Measurements from ENCODE around the gene MYO1D. TPM values are rescaled to one million over a fixed set of nuclear protein-coding genes. Genes with fewer than 3 reads are reported as not detected.

Gene MYO1D
- total and polyA plus RNA-seq, 7 donors, result 6.2 to 184 (median 21.6) TPM

GRCh38 chr17:32636598-32637218, 240.2 kb downstream of the MYO1D start:
- Histone ChIP-seq H3K9me3 (no peaks in the 10 kb centered on the region), H3K27ac (no peak overlapping the region), H3K4me3 (no peak overlapping the region), H3K36me3 (no peaks in the 10 kb centered on the region), H3K27me3 (no peaks in the 10 kb centered on the region), H3K4me1 (no peaks in the 10 kb centered on the region)
- TF ChIP-seq POLR2AphosphoS5 (IDR thresholded peaks at IDR 0.05) (no peak), EP300 (IDR thresholded peaks at IDR 0.05) (no peak), POLR2A (IDR thresholded peaks at IDR 0.05) (no peak)
- TF ChIP-seq, protein P1, sequence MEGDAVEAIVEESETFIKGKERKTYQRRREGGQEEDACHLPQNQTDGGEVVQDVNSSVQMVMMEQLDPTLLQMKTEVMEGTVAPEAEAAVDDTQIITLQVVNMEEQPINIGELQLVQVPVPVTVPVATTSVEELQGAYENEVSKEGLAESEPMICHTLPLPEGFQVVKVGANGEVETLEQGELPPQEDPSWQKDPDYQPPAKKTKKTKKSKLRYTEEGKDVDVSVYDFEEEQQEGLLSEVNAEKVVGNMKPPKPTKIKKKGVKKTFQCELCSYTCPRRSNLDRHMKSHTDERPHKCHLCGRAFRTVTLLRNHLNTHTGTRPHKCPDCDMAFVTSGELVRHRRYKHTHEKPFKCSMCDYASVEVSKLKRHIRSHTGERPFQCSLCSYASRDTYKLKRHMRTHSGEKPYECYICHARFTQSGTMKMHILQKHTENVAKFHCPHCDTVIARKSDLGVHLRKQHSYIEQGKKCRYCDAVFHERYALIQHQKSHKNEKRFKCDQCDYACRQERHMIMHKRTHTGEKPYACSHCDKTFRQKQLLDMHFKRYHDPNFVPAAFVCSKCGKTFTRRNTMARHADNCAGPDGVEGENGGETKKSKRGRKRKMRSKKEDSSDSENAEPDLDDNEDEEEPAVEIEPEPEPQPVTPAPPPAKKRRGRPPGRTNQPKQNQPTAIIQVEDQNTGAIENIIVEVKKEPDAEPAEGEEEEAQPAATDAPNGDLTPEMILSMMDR (IDR thresholded peaks at IDR 0.05), result no peak
- 73 to 88% methylated on average over 5 of the region's 5 CpGs for WGBS, 2 donors
- no peak for DNase-seq
- intact Hi-C loops (cut with DNase I), result no loop called here

- H3K36me3 ChIP-seq, result no peaks in the 10 kb centered on the region
- H3K27ac ChIP-seq, result no peak overlapping the region
- WGBS, 2 donors, result 85 to 92% methylated on average over 3 of the region's 3 CpGs
Measured at GRCh38 chr17:32634167-32634566, 242.8 kb downstream of the MYO1D start.

DNA sequence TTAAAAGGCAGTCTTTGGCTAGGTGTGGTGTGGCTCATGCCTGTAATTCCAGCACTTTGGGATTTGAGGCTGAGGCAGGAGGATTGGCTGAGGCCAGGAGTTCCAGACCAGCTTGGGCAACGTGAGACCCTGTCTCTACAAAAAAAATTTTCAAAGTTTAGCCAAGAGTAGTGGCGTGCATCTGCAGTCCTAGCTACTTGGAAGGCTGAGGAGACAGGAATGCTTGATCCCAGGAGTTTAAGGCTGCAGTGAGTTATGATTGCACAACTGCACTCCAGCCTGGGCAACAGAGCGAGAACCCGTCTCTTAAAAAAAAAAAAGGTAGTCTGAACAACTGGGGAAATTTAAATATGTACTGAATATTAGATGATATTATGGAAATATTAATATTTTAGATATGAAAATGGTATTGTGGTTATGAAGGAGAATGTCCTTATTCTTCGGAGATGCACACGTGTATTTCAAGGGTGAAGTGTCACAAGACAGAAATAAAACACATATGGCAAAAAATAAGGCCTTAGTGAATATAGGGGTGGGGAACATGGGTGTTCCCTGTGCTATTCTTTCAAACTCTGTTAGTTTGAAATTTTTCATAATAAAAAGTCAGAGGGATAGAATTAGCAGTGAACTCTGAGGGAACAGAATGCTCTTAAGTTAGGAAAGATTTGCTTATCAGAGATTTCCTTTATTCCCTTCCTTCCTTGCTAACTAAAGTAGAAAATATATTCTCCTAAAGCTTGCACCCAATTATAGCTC, 245.4 kb downstream of the MYO1D start:
- 78 to 88% methylated on average over 6 of the region's 6 CpGs for WGBS, 2 donors
- H3K27ac ChIP-seq, result no peak overlapping the region

More at GRCh38 chr17:32634167-32634566, 242.8 kb downstream of the MYO1D start:
- TF ChIP-seq, protein P1 (IDR thresholded peaks at IDR 0.05), result no peak
- no peak for TF ChIP-seq EP300 (IDR thresholded peaks at IDR 0.05)
- Histone ChIP-seq H3K4me1 (no peaks in the 10 kb centered on the region), H3K4me3 (no peak overlapping the region), H3K27me3 (no peaks in the 10 kb centered on the region), H3K9me3 (no peaks in the 10 kb centered on the region)
- no peak for DNase-seq
- intact Hi-C loops (cut with DNase I), result no loop called here

DNA sequence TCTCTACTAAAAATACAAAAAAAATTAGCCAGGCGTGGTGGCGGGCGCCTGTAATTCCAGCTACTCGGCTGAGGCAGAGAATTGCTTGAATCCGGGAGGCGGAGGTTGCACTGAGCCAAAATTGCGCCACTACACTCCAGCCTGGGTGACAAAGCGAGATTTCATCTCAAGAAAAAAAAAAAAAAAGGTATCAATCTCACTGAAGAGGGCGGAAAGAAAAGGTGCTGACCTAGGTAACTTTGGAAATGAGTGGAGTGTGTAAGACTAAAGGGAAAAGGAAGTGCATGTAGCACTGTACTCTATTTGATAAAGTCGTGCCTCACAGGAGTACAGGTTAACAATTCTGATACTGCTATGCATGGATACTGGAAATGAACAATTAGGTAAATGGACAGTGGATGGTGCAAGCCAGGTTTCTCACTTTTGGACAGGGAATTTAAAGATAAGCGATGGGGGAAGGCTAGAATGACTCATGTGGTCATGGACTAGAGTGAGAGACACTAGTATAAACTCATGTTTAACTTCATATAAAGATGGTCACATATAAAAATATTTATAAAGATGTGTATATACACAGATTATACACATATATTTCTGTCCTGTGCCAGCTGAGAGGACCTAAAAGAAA, 247.2 kb downstream of the MYO1D start:
- Histone ChIP-seq H3K27me3 (no peaks in the 10 kb centered on the region), H3K4me1 (no peaks in the 10 kb centered on the region), H3K9me3 (no peaks in the 10 kb centered on the region), H3K27ac (no peak overlapping the region), H3K4me3 (no peak overlapping the region), H3K36me3 (no peaks in the 10 kb centered on the region)
- 93 to 95% methylated on average over 11 of the region's 11 CpGs for WGBS, 2 donors
- intact Hi-C loops (cut with DNase I), result no loop called here
- no peak for DNase-seq
- TF ChIP-seq POLR2A (IDR thresholded peaks at IDR 0.05) (no peak), EP300 (IDR thresholded peaks at IDR 0.05) (no peak)

More for the DNA sequence above, 245.4 kb downstream of the MYO1D start:
- DNase-seq, result no peak
- Histone ChIP-seq H3K4me1 (no peaks in the 10 kb centered on the region), H3K9me3 (no peaks in the 10 kb centered on the region), H3K27me3 (no peaks in the 10 kb centered on the region), H3K36me3 (no peaks in the 10 kb centered on the region), H3K4me3 (no peak overlapping the region)
- TF ChIP-seq POLR2A (IDR thresholded peaks at IDR 0.05) (no peak), POLR2AphosphoS5 (IDR thresholded peaks at IDR 0.05) (no peak), EP300 (IDR thresholded peaks at IDR 0.05) (no peak)
- TF ChIP-seq, protein P1 (IDR thresholded peaks at IDR 0.05), result no peak
- intact Hi-C loops (cut with DNase I), result no loop called here
